ENCODE measurements around the gene HMHB1. TPM values are rescaled to one million over a fixed set of nuclear protein-coding genes. Genes with fewer than 3 reads are reported as not detected.
A peak's percentile ranks its signal among the peaks of the same experiment; 100 is the strongest.
"Not testable (repeated sequence)": the region's sequence is repeated elsewhere in the genome, so short reads cannot be mapped to it uniquely, and the experiment has no call there.

The HMHB1 gene
- total RNA-seq, 1 donor from 2014 or later: not detected

DNA sequence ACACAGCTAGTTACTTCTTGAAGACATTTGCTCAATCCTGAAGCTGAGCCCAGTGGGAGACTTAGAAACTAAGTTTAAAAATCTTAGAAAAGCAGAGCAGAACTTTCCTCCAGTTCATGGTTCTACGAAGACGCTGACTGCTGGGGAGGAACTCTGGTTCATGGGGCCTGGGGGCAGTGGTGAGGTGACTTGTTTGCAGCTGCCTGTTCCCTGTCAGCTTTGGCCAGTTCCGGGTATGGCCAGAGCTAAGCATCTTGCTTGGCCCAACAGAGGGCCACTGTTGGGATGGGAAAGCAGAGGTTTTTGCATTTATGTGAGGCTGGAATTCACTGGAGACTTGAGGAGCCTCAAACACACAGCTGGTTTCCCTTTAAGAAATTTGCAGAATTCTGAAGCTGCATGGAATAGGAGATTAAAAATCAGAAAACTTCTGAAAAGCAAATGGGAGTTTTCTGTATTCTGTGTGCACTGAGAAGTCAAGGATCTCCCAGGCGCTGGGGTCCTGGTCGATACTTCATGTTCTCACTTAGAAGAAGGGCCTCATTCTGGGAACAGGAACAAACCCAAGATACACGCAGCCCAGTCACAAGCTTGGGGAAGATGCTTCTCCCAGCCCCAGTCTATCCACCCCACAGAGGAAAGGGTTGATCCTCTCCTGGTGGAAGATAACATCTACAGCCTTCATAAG lies 10.6 kb upstream of the HMHB1 start:
- DNase-seq (ENCODE audit: low read depth in 2 of 2): no peak

- no peak for DNase-seq (ENCODE audit: low read depth in 2 of 2)
Measured at GRCh38 chr5:143805861-143806260, 6.1 kb upstream of the HMHB1 start.

DNA sequence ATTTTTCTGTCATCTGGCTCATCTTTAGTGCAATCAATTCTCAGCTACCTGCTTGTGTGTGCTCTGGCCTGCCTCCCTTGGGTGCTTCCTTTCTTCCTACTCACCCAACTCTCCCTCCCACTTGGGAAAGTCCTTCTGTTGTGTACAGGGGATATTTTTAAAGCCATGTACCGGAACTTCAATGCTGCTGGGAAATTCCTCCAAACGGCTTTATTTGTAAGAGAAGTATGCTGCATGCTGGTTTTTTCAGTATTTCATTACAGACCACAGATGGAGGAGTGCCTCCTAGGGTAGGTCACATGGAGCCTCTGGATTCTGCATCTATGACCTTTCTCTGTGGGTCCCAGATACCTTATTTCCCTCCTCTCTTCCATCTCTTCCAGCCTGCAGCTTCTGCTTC lies 5.4 kb upstream of the HMHB1 start:
- DNase-seq (ENCODE audit: low read depth in 2 of 2): no peak

DNA sequence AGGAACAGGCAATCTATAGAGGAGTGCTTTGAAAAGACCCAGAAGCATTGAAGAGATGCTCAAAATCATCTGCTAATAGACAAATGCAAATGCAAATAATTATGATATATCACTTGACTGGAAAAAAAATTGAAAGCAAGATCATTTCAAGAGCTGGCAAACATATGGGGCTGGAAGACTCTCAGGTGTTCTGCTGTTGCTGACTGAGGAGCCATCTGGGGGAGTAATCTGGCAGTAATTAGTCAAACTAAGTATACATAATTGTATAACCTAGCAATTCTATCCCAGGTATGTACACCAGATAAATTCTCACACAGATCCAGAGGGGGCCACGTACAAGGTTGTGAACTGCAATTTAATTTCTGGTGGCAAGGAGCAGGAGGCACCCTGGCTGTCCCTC lies 4.6 kb upstream of the HMHB1 start:
- no peak for DNase-seq (ENCODE audit: low read depth in 2 of 2)

- not testable (repeated sequence) for DNase-seq (ENCODE audit: low read depth in 2 of 2)
Measured at GRCh38 chr5:143816370-143816769, 4.4 kb downstream of the HMHB1 start.

GRCh38 chr5:143819716-143820115 lies 7.8 kb downstream of the HMHB1 start:
- no peak for DNase-seq (ENCODE audit: low read depth in 2 of 2)

- no peak for DNase-seq (ENCODE audit: low read depth in 2 of 2)
Measured at GRCh38 chr5:143820451-143820850, 8.5 kb downstream of the HMHB1 start.

DNA sequence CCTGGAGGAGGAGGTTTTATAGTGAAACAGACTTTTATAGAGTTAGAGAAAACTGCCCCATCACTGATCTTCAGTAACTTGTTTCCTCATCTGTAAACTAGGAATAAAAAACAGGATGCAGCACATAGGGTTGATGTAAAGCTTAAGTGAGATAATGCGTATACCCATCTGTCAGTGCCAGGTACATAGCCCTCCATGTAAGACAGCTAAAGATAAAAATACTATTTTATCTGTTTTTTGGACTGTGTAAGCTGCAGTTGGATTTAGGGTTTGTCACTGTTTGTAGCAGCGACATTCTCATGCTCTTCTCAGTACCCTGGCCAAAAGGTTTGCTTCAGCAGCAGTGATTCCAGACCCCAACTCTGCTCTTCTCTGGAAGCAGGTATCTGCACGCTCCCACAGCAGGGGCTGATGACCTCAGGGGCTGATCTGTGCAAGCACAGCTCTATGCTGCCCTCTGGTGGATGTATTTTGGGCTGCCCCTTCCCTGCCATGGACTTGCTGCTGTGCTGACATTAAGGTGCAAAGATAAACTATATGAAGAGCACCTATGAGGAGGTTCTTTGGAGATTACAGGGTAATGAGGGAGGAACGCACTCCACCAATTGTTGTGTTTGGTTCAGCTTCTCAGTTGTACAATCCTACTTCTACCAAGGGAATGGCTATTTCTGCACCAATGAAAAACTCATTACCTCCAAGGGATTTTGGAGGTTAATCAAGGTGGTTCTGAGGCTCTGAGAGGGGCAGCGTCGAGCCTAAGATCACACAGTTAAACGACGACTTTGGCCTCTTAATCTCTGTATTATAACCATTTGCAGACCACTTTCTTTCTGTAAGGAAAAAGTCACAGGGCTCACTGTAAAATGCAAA lies 13.1 kb downstream of the HMHB1 start:
- peak; percentile 78 to 88 for DNase-seq (ENCODE audit: low read depth in 2 of 2)

GRCh38 chr5:143826951-143827444 lies 15.0 kb downstream of the HMHB1 start:
- no peak for DNase-seq (ENCODE audit: low read depth in 2 of 2)

- DNase-seq (ENCODE audit: low read depth in 2 of 2): no peak
Measured at GRCh38 chr5:143828710-143829109, 16.7 kb downstream of the HMHB1 start.

DNA sequence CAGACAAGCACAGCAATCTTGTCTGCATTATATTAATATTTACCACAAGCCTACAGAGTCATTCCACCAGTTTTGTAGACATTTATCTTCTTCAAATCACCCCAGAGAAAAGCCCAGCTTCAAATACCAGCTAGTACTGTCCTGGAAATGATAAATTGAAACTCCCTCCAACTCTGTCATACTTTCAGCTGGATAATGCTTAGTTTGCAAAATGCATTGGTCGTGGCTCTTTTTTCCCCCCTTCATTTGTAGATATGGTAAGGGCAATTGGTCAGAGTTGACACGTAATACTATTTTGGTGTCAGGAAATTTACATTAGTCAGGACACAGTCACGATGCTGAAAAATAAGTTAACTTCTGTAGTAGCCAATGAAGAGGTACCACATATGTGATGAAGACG lies 21.2 kb downstream of the HMHB1 start:
- no peak for DNase-seq (ENCODE audit: low read depth in 2 of 2)

DNA sequence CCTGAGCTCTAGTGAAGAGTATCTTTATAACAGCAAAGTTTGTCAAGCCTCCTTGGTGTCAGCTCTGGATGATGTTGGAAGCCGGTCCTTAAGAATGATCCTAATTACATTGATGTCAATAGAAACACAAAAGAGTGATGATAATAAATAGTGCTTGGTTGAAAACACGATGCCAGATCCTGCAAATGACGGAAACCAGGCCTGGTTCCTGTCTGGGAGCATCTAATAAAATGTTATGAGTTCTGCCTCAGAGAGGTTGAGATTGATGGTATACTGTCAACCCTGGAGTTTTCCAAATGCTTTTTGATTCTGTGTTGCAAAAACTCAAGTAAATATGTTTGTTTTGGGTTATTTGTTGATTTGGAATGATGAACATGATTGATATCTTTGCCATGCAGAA lies 23.3 kb downstream of the HMHB1 start:
- no peak for DNase-seq (ENCODE audit: low read depth in 2 of 2)

DNA sequence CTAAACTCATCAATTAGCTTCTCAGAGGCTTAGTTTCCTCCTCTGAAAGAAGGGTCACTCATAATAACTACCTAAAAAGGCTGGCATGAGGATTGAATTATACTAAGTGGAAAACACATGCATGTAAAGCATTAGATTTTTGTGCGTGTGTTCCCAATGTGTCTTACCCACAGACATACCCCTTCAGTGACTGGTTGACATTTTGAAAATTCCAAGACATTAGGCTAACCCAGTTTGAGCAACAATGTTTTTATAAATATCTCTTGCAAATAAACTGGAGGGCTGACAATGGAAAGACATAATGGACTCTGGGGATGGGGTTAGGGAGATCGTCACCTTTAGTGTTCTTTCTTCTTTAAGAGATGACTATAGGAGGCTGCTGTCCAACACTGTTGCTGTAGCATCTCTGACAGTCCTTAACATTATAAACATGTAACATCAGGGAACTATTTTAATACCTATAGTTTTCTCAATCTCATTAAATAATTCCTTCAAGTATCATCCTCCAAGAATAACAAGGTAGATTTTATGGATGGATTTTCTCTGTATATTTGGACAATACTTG lies 24.3 kb downstream of the HMHB1 start:
- no peak for DNase-seq (ENCODE audit: low read depth in 2 of 2)

GRCh38 chr5:143837306-143837848 lies 25.4 kb downstream of the HMHB1 start:
- peak in 1 of 2 donors; percentile 30 for DNase-seq (ENCODE audit: low read depth in 2 of 2)

DNA sequence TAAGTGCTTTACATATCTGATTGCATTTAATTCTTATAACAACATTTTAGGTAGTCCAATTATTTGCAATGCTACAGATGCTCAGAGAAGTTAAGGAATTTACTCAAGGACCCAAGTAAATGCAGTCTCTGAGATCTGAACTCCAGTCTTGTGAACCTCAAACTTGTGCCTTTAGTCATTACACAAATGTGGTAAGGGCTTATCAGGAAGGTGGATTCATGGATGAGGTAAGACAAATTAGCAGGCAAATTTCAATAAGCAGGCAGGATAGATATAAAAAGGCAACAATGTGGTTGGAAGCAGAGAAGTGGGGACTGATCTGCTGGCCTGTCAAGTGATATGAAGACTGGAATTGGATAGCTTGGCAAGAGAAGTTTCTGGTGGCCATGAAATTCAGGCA lies 29.5 kb downstream of the HMHB1 start:
- no peak for DNase-seq (ENCODE audit: low read depth in 2 of 2)

- no peak for DNase-seq (ENCODE audit: low read depth in 2 of 2)
Measured at GRCh38 chr5:143842920-143843319, 31.0 kb downstream of the HMHB1 start.

DNA sequence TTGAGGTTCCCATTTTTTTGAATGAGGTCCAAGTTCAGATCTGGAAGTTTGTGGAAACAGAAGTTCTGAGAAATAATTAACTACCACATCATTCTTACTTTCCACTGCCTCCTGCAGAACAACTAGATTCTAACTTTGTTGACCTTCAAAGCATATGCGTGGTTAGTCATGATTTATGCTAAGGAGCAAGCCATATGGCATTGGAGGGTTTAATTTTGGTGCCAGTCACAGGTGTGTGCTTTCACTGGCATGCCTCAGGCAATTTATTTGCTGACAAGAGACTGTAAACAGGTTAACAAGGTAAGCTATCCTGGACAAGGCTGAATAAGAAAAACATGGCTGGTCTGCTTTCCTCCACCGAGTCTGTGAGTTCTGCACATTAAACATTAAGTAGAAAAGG lies 31.5 kb downstream of the HMHB1 start:
- DNase-seq (ENCODE audit: low read depth in 2 of 2): no peak

DNA sequence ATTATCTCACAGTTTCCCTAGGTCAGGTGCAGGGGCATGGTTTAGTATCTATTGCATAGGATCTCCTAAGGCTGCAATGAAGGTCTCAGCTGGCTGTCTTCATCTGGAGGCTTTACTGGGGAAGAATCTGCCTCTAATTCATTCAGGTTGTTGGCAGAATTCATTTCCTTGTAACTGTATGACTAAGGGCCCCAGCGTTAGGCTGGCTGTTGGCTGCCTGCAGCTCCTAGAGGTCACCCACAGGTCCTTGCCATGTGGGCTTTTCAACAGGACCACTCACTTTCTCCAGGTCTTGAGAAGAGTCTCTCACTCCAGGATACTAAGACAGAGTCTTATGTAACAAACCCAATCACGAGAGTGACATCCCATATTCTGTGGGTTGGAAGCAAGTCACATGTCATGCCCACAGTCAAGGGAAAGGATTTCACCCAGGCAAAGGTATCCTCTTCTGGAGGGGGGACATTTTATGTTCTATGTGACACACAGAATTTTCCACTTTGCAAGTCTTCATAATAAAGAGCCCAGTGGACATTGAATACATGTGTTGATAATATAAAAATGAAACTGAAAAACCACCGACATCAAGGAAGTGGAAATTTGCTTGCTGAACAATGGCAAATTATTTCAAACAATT lies 38.2 kb downstream of the HMHB1 start:
- DNase-seq (ENCODE audit: low read depth in 2 of 2): peak in 1 of 2 donors; percentile 29

- no peak for DNase-seq (ENCODE audit: low read depth in 2 of 2)
Measured at GRCh38 chr5:143851383-143851782, 39.4 kb downstream of the HMHB1 start.

- no peak for DNase-seq (ENCODE audit: low read depth in 2 of 2)
Measured at GRCh38 chr5:143860211-143860610, 48.2 kb downstream of the HMHB1 start.

- no peak for DNase-seq (ENCODE audit: low read depth in 2 of 2)
Measured at GRCh38 chr5:143862271-143862670, 50.3 kb downstream of the HMHB1 start.

Measured in lung microvascular endothelial cell (primary cell).